SU-DHL-6 (cell line): ENCODE data around the gene LTB4R.

Experiments
- CTCF ChIP-seq: fragments of 200-600 bp; sonication (generic); IDR thresholded peaks from one replicate; pipeline ENCODE4 v1.5.1; 2017; ENCODE audit warnings: antibody characterized with exemption, mild to moderate bottlenecking, low read length, moderate library complexity; ENCODE audit not compliant: insufficient read depth, poor library complexity, severe bottlenecking
- EZH2phosphoT487 ChIP-seq: fragments of 200-600 bp; sonication (generic), shearing (Covaris generic); conservative IDR thresholded peaks from 2 replicates; pipeline ENCODE4 v1.6.1; 2018; ENCODE audit warnings: mild to moderate bottlenecking, antibody characterized with exemption, low read length, moderate library complexity, mixed read lengths

- no peak for TF ChIP-seq EZH2phosphoT487
- TF ChIP-seq CTCF, result no peak
Observed at GRCh38 chr14:24329736-24330135, 18.4 kb downstream of the LTB4R start.
